GM15510 (cell line): ENCODE results near the gene TMEM204.

Source experiments
- POLR2A ChIP-seq: IDR thresholded peaks from 3 replicates; pipeline ENCODE4 v1.6.1; 2011; ENCODE audit warnings: borderline replicate concordance; ENCODE audit not compliant: insufficient read length; ENCODE audit errors: extremely low read depth

TMEM204 gene

DNA sequence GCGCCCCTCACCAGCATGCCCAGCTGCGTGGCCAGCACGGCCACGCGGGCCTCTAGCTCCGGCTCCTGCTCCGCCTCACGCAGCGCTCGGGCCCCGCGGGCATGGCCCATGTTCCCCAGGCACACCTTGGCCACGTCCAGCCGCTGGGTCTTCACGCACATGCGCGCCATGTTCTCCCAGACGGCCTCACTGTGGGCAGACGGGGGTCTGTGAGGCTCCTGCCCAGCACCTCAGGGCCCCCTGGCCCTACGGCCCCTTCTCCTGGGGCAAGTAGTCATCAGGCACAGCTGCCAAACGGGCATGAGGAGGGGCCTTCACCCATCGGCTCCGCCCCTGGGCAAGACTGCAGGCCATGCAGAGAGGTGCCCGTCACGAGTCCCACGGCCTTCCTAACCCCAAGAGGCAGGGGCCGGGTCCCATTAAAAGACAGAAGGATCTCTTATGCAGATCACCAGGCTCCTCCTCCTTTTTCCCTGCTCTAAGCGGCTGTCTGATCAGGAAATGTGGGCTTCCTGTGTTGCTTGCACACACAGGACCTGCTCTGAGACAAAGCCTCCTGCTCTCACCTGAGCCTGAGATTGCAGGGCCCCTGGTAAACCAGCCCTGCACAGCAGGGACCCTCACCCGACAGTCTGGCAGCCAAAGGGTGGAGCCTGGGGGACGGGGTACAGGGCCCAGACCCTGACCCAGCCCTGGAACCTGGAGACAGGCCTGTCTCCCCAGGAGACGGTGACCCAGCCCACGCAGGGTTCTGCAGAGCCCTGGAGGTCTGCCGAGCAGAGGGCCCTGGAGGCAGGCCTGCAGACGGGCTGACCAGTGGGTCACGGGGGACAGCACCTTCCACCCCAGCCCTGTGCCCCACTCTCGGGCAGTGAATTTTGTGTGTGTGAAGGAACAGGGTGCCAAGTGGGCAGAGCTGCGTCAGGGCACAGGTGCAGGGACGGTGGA, 6.6 kb upstream of the TMEM204 start:
- no peak for TF ChIP-seq POLR2A

DNA sequence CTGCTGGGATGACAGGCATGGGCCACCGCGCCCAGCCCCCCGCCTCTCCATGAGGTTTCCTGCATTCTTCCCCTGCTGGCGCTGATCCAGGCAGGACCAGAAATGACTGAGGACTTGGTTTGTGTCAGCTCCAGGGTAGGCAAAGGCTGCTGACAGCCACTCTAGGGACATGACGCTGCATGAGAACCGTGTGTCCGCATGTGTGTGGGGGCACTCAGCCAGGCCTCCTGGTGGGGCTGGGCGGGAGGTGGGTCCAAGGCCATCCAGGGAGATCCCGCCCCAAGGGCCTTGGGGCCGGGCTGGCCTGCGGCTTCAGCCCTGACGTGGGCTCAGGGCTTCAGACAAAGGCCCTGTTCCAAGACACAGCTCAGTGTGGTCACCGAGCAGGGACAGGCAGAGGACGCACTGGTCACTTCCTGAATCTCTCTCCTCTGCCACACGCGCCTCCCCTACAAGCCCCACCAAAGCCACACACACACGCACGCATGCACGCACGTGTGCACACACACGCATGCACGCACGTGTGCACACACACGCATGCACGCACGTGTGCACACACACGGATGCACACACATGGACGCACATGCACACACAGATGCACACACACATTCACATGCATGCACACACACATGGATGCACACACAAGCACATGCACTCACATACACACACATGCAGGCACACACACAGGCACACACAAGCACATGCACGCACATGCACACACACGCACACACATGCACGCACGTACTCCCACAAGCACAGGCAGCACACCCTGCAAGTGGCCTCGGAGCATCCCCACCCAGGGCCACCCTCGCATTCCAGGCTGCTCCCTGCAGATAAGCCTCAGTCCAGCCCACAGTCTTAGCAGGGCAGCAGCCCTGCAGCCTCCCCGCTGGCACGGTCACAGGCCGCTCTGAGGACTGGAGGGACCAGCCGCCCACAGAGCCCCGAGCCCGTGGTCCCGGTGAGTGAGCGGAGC, 5.3 kb upstream of the TMEM204 start:
- no peak for TF ChIP-seq POLR2A

- no peak for TF ChIP-seq POLR2A
These were observed 4.4 kb upstream of the TMEM204 start for GRCh38 chr16:1528921-1529537.

- no peak for TF ChIP-seq POLR2A
These were observed 3.0 kb upstream of the TMEM204 start for GRCh38 chr16:1530349-1530882.

- no peak for TF ChIP-seq POLR2A
These were observed 2.4 kb upstream of the TMEM204 start for GRCh38 chr16:1530883-1531637.

GRCh38 chr16:1531638-1531910, 1.9 kb upstream of the TMEM204 start:
- TF ChIP-seq POLR2A: no peak

DNA sequence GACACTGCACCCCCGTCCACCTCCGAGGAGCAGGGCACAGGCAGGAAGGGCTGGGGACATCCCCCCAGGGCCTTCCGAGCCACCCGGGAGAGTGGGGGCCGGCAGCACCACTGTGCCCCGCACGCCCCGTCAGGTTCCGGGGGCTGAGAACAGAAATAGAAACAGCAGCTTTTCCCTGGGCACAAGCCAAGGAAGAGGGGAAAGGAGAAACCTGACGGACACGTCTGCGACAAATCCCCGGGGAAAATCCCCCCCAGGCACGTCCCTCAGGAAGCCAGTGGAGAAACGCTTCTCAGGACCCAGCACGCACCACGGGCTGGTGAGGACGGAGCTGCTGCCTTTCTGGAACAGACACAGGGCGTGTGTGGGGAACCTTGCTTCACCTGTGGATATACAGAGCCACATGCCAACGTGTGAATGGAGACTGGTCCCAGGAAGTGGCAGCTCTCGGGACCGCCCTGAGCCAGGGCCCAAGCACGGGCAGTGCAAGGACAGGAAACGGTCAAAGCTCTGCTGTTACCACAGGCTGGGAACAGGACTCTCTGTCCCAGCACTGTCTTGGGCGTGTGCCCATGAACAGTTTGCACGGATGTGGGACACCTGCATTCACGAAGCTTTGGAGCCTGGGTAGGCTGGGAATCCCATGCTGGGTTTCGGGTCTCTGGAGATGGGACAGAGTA, 1.2 kb upstream of the TMEM204 start:
- no peak for TF ChIP-seq POLR2A

GRCh38 chr16:1532771-1533170, 695 bp upstream of the TMEM204 start:
- no peak for TF ChIP-seq POLR2A

DNA sequence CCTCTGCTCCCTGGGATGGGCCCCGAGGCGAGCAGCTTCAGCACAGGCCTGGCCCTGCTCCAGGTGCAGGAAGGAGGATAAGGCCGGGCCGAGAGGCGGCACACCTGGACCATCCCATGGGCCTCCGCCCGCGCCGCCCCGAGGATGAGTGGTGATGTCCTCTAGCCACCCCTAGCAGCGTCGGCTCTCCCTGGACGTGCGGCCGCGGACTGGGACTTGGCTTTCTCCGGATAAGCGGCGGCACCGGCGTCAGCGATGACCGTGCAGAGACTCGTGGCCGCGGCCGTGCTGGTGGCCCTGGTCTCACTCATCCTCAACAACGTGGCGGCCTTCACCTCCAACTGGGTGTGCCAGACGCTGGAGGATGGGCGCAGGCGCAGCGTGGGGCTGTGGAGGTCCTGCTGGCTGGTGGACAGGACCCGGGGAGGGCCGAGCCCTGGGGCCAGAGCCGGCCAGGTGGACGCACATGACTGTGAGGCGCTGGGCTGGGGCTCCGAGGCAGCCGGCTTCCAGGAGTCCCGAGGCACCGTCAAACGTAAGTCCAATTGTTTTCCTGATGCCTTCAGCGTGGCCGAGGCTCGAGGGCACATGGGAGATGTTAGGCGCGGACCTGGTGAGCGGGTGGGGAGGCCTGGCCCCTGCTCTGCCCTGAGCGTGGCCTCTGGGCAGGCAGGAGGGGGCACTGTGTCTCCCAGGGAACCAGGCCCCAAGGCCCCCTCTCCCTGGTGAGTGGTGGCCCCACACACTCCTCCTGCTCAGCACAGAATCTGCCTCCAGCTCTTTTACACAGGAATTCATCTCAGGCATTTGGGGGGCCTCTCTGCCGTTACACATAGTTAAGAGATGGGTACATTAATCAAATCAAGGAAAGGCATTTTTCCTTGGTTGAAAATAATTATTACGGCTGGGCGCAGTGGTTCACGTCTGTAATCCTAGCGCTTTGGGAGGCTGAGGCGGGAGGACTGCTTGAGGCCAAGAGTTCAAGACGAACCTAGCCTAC, 855 bp downstream of the TMEM204 start:
- TF ChIP-seq POLR2A: no peak

GRCh38 chr16:1535391-1536291, 2.2 kb downstream of the TMEM204 start:
- TF ChIP-seq POLR2A: no peak

DNA sequence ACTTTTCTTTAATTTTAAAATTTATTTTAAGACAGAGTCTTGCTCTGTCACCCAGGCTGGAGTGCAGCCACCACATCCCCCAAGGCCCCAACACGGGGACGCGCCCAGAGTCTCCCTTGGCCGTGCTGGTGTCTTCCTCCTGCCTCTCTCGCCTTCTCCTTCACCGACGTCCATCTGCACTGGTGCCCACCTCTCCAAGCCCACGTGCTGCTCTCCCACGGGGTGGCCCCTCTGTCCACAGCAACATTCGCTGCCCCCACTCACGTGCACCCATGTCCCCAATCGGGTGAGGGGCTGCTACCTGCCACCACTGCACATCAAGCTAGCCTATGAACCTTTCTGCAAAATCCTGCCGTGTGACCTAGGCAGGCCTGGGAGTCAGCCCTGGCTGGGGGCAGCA, 3.1 kb downstream of the TMEM204 start:
- TF ChIP-seq POLR2A: no peak
